ENCODE data around the gene ZDHHC17.

Gene ZDHHC17

GRCh38 chr12:76880519-76881023 is 116.7 kb downstream of the ZDHHC17 start:
- DNase-seq = no peak

DNA sequence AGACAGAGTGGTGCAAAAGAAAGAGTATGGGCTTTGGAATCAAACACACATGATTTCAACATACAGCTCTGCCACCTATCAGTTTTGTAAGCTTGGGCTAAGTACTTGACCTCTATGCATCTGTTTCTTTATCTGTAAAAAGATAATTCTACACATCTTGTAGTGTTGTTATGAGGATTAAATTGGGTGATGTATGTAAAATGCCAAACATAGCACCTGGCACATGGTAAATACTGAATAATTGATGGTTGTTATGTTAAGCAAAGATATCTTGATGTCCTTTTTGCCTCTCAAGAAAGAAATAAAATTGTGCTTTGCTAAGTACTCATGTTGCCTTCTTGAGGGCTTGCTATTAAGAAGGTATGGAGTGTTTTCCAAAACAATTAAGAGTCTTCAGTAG is 117.2 kb downstream of the ZDHHC17 start:
- no peak for DNase-seq

DNA sequence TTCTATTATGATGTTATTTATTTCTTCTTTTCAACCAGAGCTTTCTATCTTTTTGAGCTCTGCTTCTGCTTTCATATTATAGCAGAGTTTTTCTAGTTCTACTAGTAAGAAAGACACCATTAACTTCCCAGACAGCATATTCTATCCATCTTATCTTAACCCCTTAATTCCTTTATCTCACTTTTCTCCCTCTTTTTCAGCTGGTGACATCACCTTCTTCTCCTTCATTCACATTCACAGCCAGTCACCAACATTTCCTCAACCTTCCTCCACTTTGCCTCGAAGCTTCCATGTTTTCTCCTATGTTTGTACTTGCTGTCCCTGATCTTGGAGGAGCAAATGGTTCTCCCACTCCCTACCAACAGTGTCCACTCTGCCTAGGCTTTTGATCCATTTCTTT is 118.5 kb downstream of the ZDHHC17 start:
- no peak for DNase-seq

- DNase-seq = no peak
Measured at GRCh38 chr12:76883151-76883550, 119.2 kb downstream of the ZDHHC17 start.

- peak; percentile 13 for DNase-seq
Measured at GRCh38 chr12:76883811-76884210, 119.9 kb downstream of the ZDHHC17 start.

- DNase-seq = no peak
Measured at GRCh38 chr12:76888775-76889174, 124.9 kb downstream of the ZDHHC17 start.

DNA sequence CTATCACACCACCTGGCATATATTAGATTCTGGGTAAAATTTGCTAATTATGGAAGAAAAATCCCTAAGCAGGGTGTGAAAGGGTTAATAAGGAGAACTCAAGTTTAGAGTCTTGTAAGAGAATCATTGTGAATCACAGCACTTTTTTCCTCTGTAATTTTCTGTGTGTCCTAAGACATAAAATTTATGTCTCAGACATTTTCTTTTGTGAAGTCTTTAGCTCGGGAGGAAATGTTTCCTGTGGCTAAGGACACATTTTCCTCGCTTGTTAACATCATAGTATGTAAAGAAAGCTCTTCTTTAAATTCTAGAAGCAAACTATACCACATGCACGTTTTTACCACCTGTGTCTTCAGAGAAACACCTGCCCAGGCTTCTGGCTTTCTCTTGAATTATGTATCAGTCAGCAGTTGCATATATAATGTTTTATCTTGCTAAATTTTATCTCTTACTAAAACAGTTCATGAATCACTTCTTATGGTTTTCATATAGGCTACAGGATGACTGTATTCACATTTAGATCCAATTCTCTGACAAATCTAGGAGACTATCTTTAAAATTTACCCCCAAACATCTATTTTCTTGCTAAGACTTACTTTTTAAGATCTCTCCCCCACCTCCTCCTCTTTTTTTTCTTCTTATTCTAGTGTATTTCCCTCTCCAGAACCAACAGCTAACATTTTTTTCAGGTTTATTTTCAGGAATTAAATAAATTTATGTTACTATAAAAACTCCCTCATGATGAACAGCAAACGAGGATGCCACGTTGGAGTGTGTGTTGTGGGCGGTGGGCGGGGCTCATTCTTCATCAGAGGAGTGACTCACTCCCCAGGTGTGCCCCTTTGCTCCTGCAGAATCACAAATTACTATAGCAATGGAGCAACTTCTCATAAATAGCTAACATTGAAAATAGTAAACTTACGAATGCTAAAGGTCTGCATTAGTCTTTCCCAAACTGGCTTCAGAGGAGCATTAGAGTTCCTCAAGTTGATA is 126.5 kb downstream of the ZDHHC17 start:
- DNase-seq = no peak

DNA sequence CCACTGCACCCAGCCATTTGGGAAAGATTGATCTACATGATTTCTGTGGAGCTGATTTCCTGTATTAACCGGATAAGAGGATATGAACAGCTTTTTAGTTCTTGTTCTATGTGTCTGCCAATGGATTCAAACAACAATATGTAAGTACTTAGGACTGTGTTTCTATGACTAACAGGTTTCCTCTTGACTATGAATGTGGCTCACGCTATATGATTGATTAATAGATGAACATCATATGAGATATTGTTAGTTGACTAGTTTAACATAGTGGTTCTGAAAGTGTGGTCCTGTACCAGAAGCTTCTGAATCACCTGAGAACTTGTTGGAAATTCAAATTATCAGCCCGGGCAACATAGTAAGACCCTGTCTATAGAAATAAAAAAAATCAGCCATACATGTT is 127.7 kb downstream of the ZDHHC17 start:
- no peak for DNase-seq

DNA sequence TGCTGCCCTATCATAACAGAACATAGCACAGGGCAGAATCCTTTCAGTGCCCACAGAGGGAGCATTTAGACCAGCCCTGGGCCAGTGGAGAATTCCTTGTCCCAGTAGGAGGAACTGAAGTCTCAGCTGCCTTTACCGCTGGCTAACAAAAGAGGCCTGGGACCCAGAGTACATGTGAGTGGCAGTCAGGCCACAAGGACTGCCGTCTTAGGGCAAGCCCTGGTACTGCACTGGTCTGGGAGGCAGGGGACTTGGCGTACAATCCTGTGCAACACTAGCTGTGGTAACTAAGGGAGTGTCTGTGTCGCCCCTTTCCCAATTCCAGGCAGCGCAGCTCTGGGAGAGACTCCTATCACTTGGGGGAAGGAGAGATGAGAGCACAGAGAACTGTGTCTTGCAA is 131.9 kb downstream of the ZDHHC17 start:
- DNase-seq = no peak

GRCh38 chr12:76896274-76896673 is 132.4 kb downstream of the ZDHHC17 start:
- DNase-seq = no peak

- no peak for DNase-seq
Measured at GRCh38 chr12:76898442-76898841, 134.5 kb downstream of the ZDHHC17 start.

DNA sequence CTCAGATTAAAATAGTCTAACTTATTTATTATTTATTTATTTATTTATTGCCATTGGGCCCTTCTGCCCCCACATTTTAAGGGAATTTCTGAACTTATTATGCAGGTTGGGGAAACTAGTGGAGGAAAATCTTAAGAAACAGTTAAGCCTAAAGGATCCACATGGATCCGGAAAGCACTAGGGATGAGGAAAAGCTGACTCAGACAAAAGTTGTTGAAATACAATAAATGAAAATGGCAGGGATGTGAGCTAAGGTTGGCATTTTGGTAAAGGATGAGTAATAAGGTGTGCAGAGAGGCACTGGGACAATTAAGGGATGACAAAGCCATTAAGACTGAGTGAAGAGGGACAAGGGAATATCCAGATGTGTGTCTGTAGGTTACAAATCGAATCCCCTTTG is 135.6 kb downstream of the ZDHHC17 start:
- DNase-seq = no peak

DNA sequence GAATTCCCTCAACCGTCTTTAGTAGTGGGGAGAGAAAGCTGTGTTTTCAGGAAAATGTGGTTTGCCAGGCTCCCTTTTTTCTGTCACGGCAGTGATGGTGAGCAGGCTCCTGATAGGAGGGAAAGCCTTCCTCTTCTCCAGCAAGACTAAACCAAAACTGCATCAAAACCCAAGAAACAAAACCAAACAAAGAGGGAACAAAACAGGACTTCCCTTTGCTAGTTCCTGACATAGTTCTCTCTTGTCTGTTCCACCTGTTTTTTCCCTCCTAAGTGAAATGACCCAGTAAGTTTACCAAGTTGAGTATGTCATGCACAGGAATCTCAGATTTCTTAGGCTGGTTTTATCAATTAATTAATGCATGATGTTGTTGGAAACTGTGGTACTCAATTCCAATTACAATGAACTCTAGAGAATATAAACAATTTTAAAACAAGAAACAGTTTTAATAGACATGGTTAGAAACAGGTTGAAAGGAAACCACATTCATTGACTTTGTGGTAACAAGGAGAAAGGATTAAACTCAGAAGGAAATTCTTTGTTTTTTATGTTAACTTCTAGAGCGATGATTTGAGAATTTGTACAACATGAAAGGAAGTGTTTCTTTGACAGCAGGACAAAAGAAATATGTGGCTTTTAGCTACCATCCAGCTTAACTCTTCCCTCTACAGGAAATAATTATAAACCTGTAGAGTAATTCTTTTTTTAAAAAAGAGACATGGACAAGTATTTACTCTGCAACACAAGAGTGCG is 137.9 kb downstream of the ZDHHC17 start:
- DNase-seq = no peak
